HuH-7.5 (cell line): ENCODE data around the gene PRPSAP1.
"Not testable (repeated sequence)": the region's sequence is repeated elsewhere in the genome, so short reads cannot be mapped to it uniquely, and the experiment has no call there.

ENCODE experiments used
- DNase-seq: peaks from one replicate; pipeline ENCODE4 v3.0.0; 2011; ENCODE audit warnings: low spot score

PRPSAP1 gene

GRCh38 chr17:76318586-76318985 lies 35.1 kb downstream of the PRPSAP1 start:
- no peak for DNase-seq

- no peak for DNase-seq
These were observed 36.2 kb downstream of the PRPSAP1 start for GRCh38 chr17:76317535-76317934.

GRCh38 chr17:76314392-76315227 lies 39.1 kb downstream of the PRPSAP1 start:
- DNase-seq, result no peak

GRCh38 chr17:76312735-76313134 lies 41.0 kb downstream of the PRPSAP1 start:
- DNase-seq, result no peak

GRCh38 chr17:76309461-76309860 lies 44.3 kb downstream of the PRPSAP1 start:
- no peak for DNase-seq

GRCh38 chr17:76307966-76308338 lies 45.8 kb downstream of the PRPSAP1 start, which contains the start of gene QRICH2:
Gene QRICH2 (minus strand): TSS chr17:76308276. CDS start chr17:76307998, 278 bp downstream.
- no peak for DNase-seq

- no peak for DNase-seq
These were observed 46.3 kb downstream of the PRPSAP1 start for GRCh38 chr17:76307299-76307965.

- not testable (repeated sequence) for DNase-seq
These were observed 48.6 kb downstream of the PRPSAP1 start for GRCh38 chr17:76305135-76305454.

GRCh38 chr17:76304226-76305134 lies 49.2 kb downstream of the PRPSAP1 start:
- no peak for DNase-seq

- DNase-seq, result no peak
These were observed 56.3 kb downstream of the PRPSAP1 start for GRCh38 chr17:76297436-76297835.

- no peak for DNase-seq
These were observed 56.8 kb downstream of the PRPSAP1 start for GRCh38 chr17:76296889-76297288.

GRCh38 chr17:76296186-76296585 lies 57.5 kb downstream of the PRPSAP1 start:
- no peak for DNase-seq

- DNase-seq, result no peak
These were observed 60.6 kb downstream of the PRPSAP1 start for GRCh38 chr17:76293106-76293505.

- DNase-seq, result no peak
These were observed 61.1 kb downstream of the PRPSAP1 start for GRCh38 chr17:76292567-76292966.

- no peak for DNase-seq
These were observed 71.9 kb downstream of the PRPSAP1 start for GRCh38 chr17:76281573-76282371.

GRCh38 chr17:76280650-76281049 lies 73.1 kb downstream of the PRPSAP1 start:
- DNase-seq, result no peak

- peak; percentile 8 for DNase-seq
These were observed 73.9 kb downstream of the PRPSAP1 start for GRCh38 chr17:76279742-76280287.

- peak; percentile 93 for DNase-seq
These were observed 74.6 kb downstream of the PRPSAP1 start for GRCh38 chr17:76278952-76279741.

GRCh38 chr17:76278268-76278908 lies 75.3 kb downstream of the PRPSAP1 start:
- no peak for DNase-seq
